Omental fat pad (tissue), 4 donors: ENCODE results near the gene APOBEC3A. TPM values are rescaled to one million over a fixed set of nuclear protein-coding genes. Genes with fewer than 3 reads are reported as not detected.

Experiments used
- ATAC-seq: fragments of 150-250 bp; one replicate; pipeline ENCODE4 v1.9.1; 2016; ENCODE audit warnings: mild to moderate bottlenecking, moderate library complexity; ENCODE audit not compliant: low FRiP score
- DNase-seq: peaks from one replicate; pipeline ENCODE4 v3.0.0-alpha.2; 2019; ENCODE audit warnings: low spot score
- total RNA-seq, 4 donors: library from RNA; depleted of rRNA; stranded (reverse); fragments of >200 nt; gene quantifications; one replicate each; pipeline ENCODE4 v1.1.0, GENCODE V29; 2016
- TF ChIP-seq, protein P1 (sequence below), 3 donors: fragments of 450-650 bp; IDR thresholded peaks; one replicate each; pipeline ENCODE4 v1.5.1; 2016 to 2017; ENCODE audit warnings: antibody characterized with exemption in 3 of 3, mild to moderate bottlenecking in 3 of 3, moderate library complexity in 2 of 3

APOBEC3A gene
- total RNA-seq, 4 donors from 2014 or later = 2.7 to 47.4 (median 4.9) TPM

DNA sequence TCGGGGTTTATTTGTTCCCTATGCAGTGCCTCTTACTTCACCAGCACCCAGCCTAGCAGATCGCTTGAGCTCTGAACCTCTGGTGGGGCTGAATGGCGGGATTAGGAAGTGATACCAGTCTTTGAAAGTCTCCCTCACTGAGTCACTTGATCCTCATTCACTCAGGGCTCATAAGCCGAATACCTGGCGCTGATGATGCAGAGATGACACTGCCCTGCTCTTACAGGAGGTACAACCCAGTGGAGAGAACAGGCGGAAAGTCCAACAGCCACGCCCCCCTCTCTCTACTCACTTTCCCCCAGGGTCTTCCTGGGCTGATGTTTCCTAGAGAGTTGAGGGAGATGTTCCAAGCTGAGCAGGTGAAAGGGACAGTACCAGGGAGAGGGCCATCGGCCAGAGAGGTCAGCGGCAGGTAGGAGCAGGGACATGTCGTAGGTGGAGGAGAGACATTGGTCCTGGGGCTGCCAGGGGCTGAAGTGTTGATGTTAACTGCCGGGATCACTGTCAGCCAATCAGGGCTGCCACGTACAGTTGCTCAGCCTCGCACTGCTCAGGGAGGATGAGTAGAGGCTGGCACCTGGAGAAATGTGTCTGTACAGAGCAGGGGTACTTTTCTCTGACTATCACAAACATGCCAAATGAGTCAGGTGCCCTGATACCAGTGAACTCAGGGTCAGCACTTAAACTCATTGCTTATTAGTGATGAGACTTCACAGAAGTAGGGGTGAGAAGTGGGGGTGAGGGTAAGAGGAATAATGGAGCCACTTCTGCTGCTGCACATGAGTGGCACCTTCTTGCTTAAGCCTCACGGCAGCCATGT is 9.9 kb upstream of the APOBEC3A start:
- TF ChIP-seq, protein P1, sequence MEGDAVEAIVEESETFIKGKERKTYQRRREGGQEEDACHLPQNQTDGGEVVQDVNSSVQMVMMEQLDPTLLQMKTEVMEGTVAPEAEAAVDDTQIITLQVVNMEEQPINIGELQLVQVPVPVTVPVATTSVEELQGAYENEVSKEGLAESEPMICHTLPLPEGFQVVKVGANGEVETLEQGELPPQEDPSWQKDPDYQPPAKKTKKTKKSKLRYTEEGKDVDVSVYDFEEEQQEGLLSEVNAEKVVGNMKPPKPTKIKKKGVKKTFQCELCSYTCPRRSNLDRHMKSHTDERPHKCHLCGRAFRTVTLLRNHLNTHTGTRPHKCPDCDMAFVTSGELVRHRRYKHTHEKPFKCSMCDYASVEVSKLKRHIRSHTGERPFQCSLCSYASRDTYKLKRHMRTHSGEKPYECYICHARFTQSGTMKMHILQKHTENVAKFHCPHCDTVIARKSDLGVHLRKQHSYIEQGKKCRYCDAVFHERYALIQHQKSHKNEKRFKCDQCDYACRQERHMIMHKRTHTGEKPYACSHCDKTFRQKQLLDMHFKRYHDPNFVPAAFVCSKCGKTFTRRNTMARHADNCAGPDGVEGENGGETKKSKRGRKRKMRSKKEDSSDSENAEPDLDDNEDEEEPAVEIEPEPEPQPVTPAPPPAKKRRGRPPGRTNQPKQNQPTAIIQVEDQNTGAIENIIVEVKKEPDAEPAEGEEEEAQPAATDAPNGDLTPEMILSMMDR (IDR thresholded peaks at IDR 0.05) = no peak
- no peak for DNase-seq
- peak; percentile 31 for ATAC-seq

DNA sequence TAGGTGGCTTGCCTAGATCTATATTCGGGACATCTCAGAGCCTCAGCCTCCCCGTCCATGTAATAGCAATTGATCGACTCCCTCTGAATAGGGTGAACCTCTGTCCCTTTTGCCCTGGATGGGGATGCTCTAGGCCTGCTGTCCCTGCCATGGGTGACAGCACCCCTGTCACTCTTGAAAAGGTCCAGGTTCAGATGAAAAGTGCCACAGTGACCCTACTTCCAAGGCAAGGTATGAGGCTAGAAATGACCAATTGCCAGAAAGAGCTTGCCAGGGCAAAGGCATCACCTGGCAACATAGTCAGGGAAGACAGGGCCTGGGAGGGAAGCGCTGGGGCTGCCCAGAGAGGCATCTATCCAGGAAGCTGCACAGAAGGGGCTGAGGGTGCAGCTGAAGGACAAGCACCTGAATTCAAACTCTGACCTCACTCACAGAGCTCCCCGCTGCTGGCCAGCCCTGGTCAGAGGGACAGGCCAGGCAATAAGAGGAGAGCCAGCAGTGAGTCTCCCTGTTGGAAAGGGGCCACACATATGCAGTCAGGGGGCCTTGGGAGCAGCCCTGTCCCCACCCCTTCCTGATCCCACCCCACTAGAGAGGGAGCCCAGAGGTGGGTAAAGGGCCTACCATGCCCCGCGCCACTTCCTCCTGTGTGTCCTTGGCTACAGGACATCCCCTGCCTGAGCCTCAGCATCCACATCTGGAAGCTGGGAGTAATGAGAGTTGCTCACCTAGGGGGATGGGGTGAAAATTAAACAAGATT is 9.0 kb upstream of the APOBEC3A start:
- ATAC-seq = no peak
- TF ChIP-seq, protein P1 (IDR thresholded peaks at IDR 0.05) = no peak
- no peak for DNase-seq

DNA sequence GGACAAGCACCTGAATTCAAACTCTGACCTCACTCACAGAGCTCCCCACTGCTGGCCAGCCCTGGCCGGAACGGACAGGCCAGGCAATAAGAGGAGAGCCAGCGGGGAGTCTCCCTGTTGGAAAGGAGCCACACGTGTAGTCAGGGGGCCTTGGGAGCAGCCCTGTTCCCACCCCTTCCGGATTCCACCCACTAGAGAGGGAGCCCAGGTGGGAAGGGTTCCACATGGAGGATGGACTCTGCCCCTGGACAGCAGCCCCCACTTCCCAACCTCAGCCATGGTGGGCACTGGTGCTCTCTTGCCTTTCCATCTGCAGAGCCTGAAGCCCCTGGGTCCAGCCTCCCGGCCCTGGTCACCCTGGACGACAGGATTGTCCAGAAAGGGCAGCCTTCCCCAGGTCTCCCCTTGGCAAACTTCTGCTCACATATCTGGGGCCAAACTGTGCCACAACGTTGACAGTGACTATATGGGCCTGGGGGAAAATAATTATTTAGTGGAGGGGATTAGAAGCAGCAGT is 7.5 kb upstream of the APOBEC3A start:
- no peak for DNase-seq
- TF ChIP-seq, protein P1 (IDR thresholded peaks at IDR 0.05) = no peak
- ATAC-seq = no peak

DNA sequence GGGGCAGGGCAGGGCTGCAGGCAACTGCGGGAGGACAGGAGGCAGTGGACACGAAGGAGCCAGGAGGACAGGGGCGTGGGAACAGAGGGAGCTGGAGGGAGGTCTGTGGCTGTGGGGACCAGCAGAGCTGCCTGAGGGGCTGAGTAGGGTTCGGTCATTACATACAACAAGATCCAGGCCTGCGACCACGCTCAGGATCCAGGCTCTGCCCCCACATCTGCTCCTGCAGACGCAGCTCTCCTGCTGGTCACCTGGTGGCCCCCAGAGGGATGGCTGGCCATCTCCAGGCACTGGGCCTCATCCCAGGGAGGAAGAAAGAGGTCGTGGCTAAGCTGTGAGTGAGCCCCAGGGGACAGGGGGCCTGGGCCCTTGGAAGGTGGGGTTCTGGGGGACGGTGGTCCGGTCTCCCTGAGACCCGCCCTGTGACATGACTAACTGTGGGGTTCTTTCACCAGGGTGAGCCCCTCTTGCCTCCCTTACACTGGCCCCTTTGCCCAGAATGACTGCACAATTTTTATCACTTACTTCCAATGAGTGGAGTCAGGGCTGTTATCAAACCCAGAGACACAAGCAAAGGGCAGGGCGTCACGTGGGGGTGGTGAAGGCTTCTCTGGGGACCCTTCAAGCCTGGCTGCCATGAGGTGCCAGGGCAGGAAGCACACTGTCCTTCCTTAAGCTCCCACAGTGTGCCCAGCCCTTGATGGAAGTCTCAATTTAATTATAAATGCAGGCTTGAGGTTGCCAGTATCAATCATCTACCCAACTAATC is 6.7 kb upstream of the APOBEC3A start:
- ATAC-seq (no peak), DNase-seq (no peak)
- TF ChIP-seq, protein P1 (IDR thresholded peaks at IDR 0.05) = no peak

DNA sequence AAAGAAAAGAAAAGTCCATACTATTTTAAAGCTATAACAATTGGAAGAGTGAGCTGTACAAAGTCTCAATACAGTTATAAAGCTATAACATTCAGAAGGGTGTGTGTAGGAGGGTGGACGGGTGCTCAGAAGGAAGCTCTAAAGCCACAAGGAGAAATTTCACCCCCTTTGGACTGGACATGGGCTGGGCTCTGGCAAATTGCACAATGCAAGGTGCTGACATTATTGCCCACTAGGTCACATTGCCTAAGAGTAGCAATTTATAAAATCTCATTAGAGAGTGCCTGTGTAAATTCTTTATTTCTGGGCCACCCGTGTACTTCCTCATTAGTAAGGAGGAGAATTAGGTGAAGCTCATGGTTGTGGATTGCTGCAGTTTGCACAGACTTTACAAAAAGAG is 5.7 kb upstream of the APOBEC3A start:
- TF ChIP-seq, protein P1 (IDR thresholded peaks at IDR 0.05) = no peak
- ATAC-seq (no peak), DNase-seq (no peak)

DNA sequence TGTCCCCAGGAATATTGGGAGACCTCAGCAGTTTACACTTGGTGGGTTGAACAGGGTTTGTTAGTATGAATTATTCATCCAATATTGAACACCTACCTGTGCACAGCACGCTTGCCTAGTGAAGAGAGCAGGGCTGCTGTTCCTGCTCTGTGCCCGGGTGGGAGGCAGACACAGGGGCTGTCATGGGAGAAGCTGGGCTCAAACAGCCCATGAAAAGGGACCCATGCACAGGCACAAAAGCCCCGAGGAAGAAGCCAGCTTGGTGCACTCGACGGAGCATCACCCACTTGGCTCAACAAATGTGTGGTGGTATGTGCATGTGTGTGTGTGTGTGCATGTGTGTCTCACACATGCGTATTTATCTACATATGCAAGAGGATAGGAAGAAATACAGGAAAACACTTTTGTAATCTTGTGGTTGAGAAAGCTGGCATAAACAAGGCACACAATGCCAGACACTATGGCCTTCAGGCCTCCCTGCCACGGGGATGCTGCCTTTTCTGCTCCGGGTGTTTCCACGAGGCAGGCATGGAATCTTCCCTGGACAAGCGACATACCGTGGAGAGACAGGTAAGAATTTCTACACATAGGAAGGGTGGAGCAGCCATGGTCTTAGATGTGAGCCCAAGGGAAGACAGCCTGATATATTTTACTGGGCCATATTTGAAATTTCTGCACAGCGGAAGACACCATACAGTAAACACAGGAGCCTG is 5.0 kb upstream of the APOBEC3A start:
- TF ChIP-seq, protein P1 (IDR thresholded peaks at IDR 0.05) = no peak

More for the DNA sequence above, 5.0 kb upstream of the APOBEC3A start:
- ATAC-seq (no peak), DNase-seq (no peak)
